AG10803 (cell line): Measurements from ENCODE around the gene C2CD3.

ENCODE experiments used
- DNase-seq: peaks from one replicate; pipeline ENCODE4 v3.0.0; 2010; ENCODE audit warnings: low read depth
- H3K4me3 ChIP-seq: 2 replicates; pipeline ENCODE4 v1.5.1; 2011; ENCODE audit warnings: mild to moderate bottlenecking, low read length, control low read depth
- TF ChIP-seq, protein P1 (sequence below): conservative IDR thresholded peaks from 2 replicates; pipeline ENCODE4 v1.5.1; 2011; ENCODE audit warnings: mild to moderate bottlenecking, low read length, control low read depth, inconsistent platforms

Gene C2CD3

DNA sequence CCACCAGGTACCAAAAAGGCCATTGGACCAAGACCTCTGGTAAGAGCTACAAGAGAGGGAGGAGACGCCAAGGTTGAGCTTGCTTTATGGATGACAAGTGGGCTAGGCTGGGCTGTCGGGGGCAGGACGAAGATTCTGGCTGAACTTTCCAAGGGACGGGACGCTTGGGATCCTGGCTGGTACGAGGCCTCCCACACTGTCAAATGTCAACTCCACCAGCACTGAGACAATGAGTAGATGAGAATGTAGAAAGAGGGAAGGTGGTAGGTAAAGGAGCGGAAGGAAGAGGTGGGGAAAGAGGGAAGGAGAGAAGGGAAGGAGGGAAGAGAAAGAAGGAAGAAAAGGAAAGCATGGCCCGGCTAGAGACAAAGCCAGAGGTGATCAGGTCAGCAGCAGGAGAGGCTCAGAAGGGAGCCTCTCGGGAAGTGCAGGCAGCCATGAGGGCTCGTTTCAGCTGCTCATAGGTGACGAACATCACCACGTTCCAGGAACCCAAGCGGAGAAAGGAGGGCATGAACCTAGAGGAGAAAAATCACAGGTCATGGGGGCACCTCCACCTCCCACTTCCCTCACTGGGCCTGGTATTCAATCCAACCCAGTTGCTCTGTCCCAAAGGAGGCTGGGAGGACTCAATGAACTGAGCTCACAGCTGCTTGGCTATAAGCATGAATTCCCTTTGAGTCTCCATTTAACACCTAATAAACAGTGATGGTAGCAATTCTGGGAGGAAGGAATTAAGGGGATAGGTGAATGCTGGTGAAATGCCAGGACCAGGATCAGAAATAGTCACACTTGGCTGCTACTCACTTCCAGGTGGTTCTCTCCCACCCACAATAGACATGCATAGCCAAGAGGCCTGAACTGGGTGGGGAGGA is 196.0 kb downstream of the C2CD3 start:
- TF ChIP-seq, protein P1, sequence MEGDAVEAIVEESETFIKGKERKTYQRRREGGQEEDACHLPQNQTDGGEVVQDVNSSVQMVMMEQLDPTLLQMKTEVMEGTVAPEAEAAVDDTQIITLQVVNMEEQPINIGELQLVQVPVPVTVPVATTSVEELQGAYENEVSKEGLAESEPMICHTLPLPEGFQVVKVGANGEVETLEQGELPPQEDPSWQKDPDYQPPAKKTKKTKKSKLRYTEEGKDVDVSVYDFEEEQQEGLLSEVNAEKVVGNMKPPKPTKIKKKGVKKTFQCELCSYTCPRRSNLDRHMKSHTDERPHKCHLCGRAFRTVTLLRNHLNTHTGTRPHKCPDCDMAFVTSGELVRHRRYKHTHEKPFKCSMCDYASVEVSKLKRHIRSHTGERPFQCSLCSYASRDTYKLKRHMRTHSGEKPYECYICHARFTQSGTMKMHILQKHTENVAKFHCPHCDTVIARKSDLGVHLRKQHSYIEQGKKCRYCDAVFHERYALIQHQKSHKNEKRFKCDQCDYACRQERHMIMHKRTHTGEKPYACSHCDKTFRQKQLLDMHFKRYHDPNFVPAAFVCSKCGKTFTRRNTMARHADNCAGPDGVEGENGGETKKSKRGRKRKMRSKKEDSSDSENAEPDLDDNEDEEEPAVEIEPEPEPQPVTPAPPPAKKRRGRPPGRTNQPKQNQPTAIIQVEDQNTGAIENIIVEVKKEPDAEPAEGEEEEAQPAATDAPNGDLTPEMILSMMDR: no peak
- no peak overlapping the region for H3K4me3 ChIP-seq
- DNase-seq: no peak

DNA sequence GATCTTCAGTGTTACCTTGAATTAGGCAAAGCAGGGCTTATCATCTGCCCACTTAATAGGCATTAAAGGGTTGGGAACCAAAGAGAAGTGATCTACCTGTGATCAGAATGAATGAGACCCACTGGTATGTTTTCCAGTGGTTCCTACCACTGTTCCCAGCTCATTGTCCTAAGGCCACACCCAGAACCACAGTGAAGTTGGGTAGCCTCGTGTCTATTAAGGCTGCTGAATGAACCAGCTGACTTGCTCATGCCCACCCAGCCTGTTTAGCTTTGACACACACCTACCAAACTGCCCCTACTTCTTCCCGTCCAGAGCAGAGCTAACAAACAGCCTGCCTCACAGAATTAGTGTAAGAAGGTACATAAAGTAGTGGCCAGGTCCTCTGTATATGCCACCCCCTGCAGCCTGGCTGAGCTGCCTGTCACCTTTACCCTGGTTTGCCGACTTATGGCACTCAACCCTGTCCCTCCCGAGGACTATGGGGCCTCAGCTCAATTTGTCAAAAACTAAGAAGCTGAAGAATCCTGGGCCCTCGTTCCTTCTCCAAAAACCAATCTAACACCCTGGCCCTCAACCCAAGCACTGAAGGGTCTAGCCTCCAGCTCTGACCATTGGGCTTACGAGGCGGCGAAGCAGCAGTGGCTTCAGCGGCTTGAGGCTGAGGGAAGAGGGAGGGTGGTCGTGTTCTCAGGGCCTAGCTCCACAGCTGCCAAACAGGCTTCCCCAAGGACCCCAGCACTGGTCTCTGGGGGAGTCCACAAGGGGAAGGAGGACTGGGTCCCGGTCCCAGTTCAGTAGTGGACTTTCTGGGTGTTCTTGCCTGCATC is 198.0 kb downstream of the C2CD3 start:
- H3K4me3 ChIP-seq: no peak overlapping the region
- TF ChIP-seq, protein P1: no peak
- DNase-seq: no peak

DNA sequence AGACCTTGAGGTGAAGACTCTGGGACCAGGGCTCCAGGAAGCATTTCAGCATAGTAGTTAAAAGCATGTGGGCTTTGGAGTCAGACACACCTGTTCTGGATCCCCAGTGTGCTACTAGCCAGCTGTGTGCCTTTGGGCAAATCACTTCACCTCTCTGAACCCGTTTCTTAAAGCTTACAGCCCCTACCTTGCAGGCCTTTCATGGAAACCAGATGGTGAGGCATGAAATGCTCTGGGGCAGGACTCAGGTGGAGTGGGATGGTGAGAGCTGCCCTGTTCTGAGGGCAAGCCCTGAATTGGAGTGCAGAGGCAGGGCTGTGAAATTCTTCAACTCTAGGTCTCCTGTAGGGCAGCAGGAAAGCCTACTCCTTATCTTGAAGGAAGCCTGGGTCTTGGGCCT is 198.6 kb downstream of the C2CD3 start:
- no peak for DNase-seq
- no peak overlapping the region for H3K4me3 ChIP-seq
- TF ChIP-seq, protein P1: no peak

DNA sequence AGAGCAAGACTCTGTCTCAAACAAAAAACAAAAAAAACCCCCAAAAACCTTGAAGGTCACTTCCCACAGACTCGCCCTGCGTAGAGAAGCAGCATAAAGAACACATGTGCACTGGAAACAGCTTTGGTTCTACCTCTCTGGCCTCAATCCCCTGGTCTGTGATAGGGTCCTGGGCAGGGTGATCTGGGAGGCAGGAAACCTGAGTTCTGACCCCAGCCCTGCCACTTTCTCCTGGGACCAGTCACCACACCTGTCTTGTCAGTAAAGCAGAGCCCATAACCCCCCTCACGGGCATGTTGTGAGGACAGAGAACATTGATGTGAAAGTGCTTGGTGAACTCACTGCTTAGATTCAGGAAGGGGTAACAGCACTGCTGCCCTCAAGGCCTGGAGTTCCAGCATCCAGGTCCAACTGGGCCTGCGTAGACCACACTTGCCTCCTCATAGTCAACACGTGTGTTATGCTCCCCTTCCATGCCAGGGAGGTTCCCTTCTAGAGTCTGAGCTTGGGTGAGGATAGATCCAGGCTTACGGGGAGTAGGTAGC is 199.6 kb downstream of the C2CD3 start:
- TF ChIP-seq, protein P1: no peak
- H3K4me3 ChIP-seq: no peak overlapping the region
- no peak for DNase-seq

DNA sequence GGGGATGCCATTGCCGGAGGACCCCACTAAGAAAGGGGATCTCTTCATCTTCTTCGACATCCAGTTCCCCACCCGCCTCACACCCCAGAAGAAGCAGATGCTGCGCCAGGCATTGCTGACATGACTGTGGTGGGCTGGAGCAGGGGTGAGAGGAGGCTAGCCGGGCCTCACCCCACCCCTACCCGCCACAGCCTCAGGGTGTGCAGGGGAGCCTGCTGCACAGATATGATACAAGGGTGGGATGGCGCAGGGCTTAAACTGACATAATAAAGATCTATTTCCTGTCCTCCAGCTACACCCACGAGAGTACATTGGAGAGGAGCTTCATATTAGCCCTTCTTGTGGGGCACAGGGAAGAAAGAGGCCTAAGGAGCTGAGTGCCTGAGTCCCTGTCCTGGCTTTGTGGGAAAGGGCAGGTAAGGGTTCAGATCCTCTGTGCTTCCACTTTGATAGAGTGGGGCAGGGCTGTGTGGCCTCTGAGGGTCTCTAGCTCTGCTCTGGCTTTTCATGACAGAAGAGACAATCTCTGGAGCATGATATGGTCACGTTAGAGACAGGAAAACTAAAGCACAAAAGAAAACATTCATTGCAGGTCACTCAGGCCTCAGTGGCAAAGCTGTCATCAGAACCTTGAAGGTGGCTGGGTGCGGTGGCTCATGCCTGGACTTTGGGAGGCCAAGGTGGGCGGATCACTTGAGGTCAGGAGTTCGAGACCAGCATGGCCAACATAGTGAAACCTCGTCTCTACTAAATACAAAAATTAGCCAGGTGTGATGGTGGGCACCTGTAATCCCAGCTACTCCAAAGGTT is 200.6 kb downstream of the C2CD3 start:
- no peak for DNase-seq
- no peak overlapping the region for H3K4me3 ChIP-seq
- TF ChIP-seq, protein P1: no peak

DNA sequence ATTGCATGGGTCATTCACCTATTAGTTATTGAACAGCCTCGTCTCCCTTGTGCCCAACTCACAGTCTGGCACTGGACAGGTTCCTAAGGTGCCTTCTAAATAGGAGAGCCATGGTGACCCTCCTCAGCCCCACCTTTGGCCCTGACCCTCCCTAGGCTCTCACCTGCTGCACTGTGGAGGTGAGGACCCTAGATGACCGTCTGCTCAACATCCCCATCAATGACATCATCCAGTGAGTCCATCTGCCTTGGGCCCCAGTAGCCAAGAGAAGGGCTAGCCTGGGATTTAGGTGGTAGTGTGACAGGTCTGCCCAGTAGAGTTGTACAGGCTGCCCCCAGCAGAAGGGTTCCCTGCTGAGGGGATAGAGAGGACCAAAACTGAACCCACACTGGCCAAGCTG is 201.7 kb downstream of the C2CD3 start:
- no peak overlapping the region for H3K4me3 ChIP-seq
- TF ChIP-seq, protein P1: no peak
- no peak for DNase-seq
